ENCODE measurements around the gene RPL26. TPM values are rescaled to one million over a fixed set of nuclear protein-coding genes. Genes with fewer than 3 reads are reported as not detected.

The RPL26 gene
- total and polyA plus RNA-seq, 7 donors, result 3,681 to 6,374 (median 4,708) TPM

DNA sequence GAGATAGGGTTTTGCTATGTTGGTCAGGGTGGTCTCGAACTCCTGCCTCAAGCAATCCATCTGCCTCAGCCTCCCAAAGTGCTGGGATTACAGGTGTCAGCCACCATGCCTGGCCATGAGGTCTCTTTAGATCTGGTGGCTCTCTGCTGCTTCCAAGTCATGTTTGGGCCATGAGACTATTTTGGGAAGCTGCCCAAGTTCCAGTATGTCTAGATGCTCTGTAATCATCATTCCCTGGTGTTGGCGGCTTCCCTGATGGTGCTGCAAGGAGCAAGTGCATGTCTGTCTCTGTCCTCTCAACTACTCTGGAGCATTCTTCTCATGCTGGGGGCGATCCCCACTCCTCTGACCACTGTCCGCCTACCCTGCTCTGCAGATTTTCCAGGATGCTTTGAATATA lies 49.7 kb downstream of the RPL26 start:
- Histone ChIP-seq H3K27ac (no peak overlapping the region), H3K27me3 (peaks cover 0 to 5% (median 0%) of the 10 kb centered on the region in 3 donors), H3K9me3 (no peaks in the 10 kb centered on the region), H3K4me1 (no peaks in the 10 kb centered on the region), H3K36me3 (no peaks in the 10 kb centered on the region), H3K4me3 (no peak overlapping the region)
- no peak for DNase-seq
- 91 to 94% methylated on average over 4 of the region's 4 CpGs for WGBS, 2 donors
- TF ChIP-seq EP300 (IDR thresholded peaks at IDR 0.05) (no peak), POLR2A (IDR thresholded peaks at IDR 0.05) (no peak), POLR2AphosphoS5 (IDR thresholded peaks at IDR 0.05) (no peak)
- TF ChIP-seq, protein P1, sequence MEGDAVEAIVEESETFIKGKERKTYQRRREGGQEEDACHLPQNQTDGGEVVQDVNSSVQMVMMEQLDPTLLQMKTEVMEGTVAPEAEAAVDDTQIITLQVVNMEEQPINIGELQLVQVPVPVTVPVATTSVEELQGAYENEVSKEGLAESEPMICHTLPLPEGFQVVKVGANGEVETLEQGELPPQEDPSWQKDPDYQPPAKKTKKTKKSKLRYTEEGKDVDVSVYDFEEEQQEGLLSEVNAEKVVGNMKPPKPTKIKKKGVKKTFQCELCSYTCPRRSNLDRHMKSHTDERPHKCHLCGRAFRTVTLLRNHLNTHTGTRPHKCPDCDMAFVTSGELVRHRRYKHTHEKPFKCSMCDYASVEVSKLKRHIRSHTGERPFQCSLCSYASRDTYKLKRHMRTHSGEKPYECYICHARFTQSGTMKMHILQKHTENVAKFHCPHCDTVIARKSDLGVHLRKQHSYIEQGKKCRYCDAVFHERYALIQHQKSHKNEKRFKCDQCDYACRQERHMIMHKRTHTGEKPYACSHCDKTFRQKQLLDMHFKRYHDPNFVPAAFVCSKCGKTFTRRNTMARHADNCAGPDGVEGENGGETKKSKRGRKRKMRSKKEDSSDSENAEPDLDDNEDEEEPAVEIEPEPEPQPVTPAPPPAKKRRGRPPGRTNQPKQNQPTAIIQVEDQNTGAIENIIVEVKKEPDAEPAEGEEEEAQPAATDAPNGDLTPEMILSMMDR (IDR thresholded peaks at IDR 0.05), result no peak
- intact Hi-C loops (cut with DNase I), result no loop called here

- DNase-seq, result no peak
- 44 to 62% methylated on average over 5 of the region's 5 CpGs for WGBS, 2 donors
- no peaks in the 10 kb centered on the region for H3K36me3 ChIP-seq
- H3K4me3 ChIP-seq, result no peak overlapping the region
- H3K4me1 ChIP-seq, result no peaks in the 10 kb centered on the region
- intact Hi-C loops (cut with DNase I), result no loop called here
- no peak for TF ChIP-seq POLR2AphosphoS5 (IDR thresholded peaks at IDR 0.05)
- no peak for TF ChIP-seq POLR2A (IDR thresholded peaks at IDR 0.05)
- TF ChIP-seq EP300 (IDR thresholded peaks at IDR 0.05), result no peak
- TF ChIP-seq, protein P1 (IDR thresholded peaks at IDR 0.05), result no peak
- no peaks in the 10 kb centered on the region for H3K9me3 ChIP-seq
- no peak overlapping the region for H3K27ac ChIP-seq
- peaks cover 0 to 8% (median 0%) of the 10 kb centered on the region in 3 donors for H3K27me3 ChIP-seq
Observed at GRCh38 chr17:8332688-8333087, 50.3 kb downstream of the RPL26 start.

DNA sequence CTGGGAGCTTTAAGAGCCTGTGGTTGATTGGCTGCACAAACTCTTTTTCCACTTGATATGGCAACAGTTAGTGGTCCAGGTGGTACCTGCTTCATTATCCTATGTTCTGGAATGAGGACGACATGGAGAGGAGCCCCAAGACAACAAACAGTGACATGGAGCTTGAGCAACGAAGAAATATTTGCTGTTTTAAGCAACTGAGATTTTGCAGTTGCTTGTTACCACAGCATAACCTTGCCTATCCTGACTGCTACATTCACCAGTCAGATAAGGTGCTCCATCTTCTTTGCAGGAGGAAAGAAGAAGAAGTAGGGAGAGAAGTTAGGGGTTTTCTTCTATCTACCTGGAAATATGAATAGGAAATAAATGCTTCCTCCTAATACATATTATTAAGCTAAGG lies 50.9 kb downstream of the RPL26 start:
- TF ChIP-seq POLR2A (IDR thresholded peaks at IDR 0.05) (no peak), POLR2AphosphoS5 (IDR thresholded peaks at IDR 0.05) (no peak), EP300 (IDR thresholded peaks at IDR 0.05) (no peak)
- TF ChIP-seq, protein P1 (IDR thresholded peaks at IDR 0.05), result no peak

More for the DNA sequence above, 50.9 kb downstream of the RPL26 start:
- no peaks in the 10 kb centered on the region for H3K36me3 ChIP-seq
- H3K4me1 ChIP-seq, result peaks cover 0 to 4% (median 4%) of the 10 kb centered on the region in 4 donors
- H3K27ac ChIP-seq, result no peak overlapping the region
- no peak for DNase-seq
- 79 to 84% methylated on average over 2 of the region's 2 CpGs for WGBS, 2 donors
- intact Hi-C loops (cut with DNase I), result no loop called here
- H3K27me3 ChIP-seq, result peaks cover 0 to 13% (median under 1%) of the 10 kb centered on the region in 3 donors
- H3K9me3 ChIP-seq, result no peaks in the 10 kb centered on the region
- no peak overlapping the region for H3K4me3 ChIP-seq

Small RNA genes lying within 50 kb of the gene (small RNA-seq; reads per million reads assigned to genes)
- 0 reads per million in 3 donors for gene RF00265

Other genes with a start within 250 kb of the RPL26 start
- 100 to 1,000 TPM in 2 of 4 donors, 10 to 100 TPM in 2; 60.3 to 153 (median 84.5) TPM for gene PER1, start 230.8 kb downstream of the RPL26 start, total RNA-seq
- 10 to 100 TPM; 30.5 to 67.7 (median 34.2) TPM for gene PER1, start 230.8 kb downstream of the RPL26 start, polyA plus RNA-seq
- gene VAMP2, start 220.2 kb downstream of the RPL26 start, total RNA-seq, result 10 to 100 TPM; 20.4 to 29.6 (median 27.3) TPM
- 10 to 100 TPM; 37.7 to 57.1 (median 54.9) TPM for gene VAMP2, start 220.2 kb downstream of the RPL26 start, polyA plus RNA-seq
- gene TMEM107, start 206.8 kb downstream of the RPL26 start, total RNA-seq, result 10 to 100 TPM in 3 of 4 donors, 1 to 10 TPM in 1; 8.3 to 61.7 (median 20.6) TPM
- 10 to 100 TPM in 1 of 3 donors, 1 to 10 TPM in 2; 4.6 to 20.8 (median 7.2) TPM for gene TMEM107, start 206.8 kb downstream of the RPL26 start, polyA plus RNA-seq
- 10 to 100 TPM in 3 of 4 donors, 1 to 10 TPM in 1; 7.7 to 17.7 (median 15.8) TPM for gene BORCS6, start 193.0 kb downstream of the RPL26 start, total RNA-seq
- 10 to 100 TPM in 2 of 3 donors, 1 to 10 TPM in 1; 9.2 to 14.6 (median 10.8) TPM for gene BORCS6, start 193.0 kb downstream of the RPL26 start, polyA plus RNA-seq
- 1 to 10 TPM in 2 of 4 donors, not detected in 2; 1.4 to 3.3 TPM for gene AURKB, start 172.6 kb downstream of the RPL26 start, total RNA-seq
- gene AURKB, start 172.6 kb downstream of the RPL26 start, polyA plus RNA-seq, result 10 to 100 TPM in 2 of 3 donors, 1 to 10 TPM in 1; 1.8 to 45.6 (median 12.7) TPM
- gene CTC1, start 135.1 kb downstream of the RPL26 start, total RNA-seq, result 10 to 100 TPM; 14.6 to 19.9 (median 16.7) TPM
- 10 to 100 TPM in 2 of 3 donors, 1 to 10 TPM in 1; 3.7 to 34.2 (median 13.2) TPM for gene CTC1, start 135.1 kb downstream of the RPL26 start, polyA plus RNA-seq
- 10 to 100 TPM in 1 of 4 donors, 1 to 10 TPM in 3; 4.6 to 10.2 (median 6.9) TPM for gene PFAS, start 133.9 kb downstream of the RPL26 start, total RNA-seq
- 10 to 100 TPM in 1 of 3 donors, 1 to 10 TPM in 2; 1.4 to 22.2 (median 1.8) TPM for gene PFAS, start 133.9 kb downstream of the RPL26 start, polyA plus RNA-seq
- 10 to 100 TPM; 27.1 to 46.6 (median 30.8) TPM for gene RANGRF, start 94.5 kb downstream of the RPL26 start, total RNA-seq
- gene RANGRF, start 94.5 kb downstream of the RPL26 start, polyA plus RNA-seq, result 10 to 100 TPM; 20.8 to 44.8 (median 24.6) TPM
- 1 to 10 TPM; 1.8 to 5.0 (median 4.2) TPM for gene SLC25A35, start 87.8 kb downstream of the RPL26 start, total RNA-seq
- gene SLC25A35, start 87.8 kb downstream of the RPL26 start, polyA plus RNA-seq, result 1 to 10 TPM; 3.6 to 8.5 (median 4.9) TPM
- gene ARHGEF15, start 73.0 kb downstream of the RPL26 start, total RNA-seq, result 1 to 10 TPM; 1.1 to 4.9 (median 2.8) TPM
- gene ARHGEF15, start 73.0 kb downstream of the RPL26 start, polyA plus RNA-seq, result 1 to 10 TPM in 2 of 3 donors, under 1 TPM in 1; 0.46 to 8.9 (median 1.2) TPM
- not detected for gene ODF4, start 43.4 kb downstream of the RPL26 start, total RNA-seq
- gene ODF4, start 43.4 kb downstream of the RPL26 start, polyA plus RNA-seq, result not detected
- gene RNF222, start 14.6 kb upstream of the RPL26 start, total RNA-seq, result not detected
- under 1 TPM in 1 of 3 donors, not detected in 2; 0.03 TPM for gene RNF222, start 14.6 kb upstream of the RPL26 start, polyA plus RNA-seq
- gene NDEL1, start 52.7 kb upstream of the RPL26 start, total RNA-seq, result 10 to 100 TPM; 34.9 to 56.8 (median 49.4) TPM
- 10 to 100 TPM; 31.3 to 41.4 (median 37.2) TPM for gene NDEL1, start 52.7 kb upstream of the RPL26 start, polyA plus RNA-seq
- gene MYH10, start 247.5 kb upstream of the RPL26 start, total RNA-seq, result 10 to 100 TPM; 22.8 to 34.6 (median 29.0) TPM
- gene MYH10, start 247.5 kb upstream of the RPL26 start, polyA plus RNA-seq, result 1 to 10 TPM in 2 of 3 donors, under 1 TPM in 1; 0.92 to 8.4 (median 7.1) TPM

All from sigmoid colon (tissue), 7 donors.